Ishikawa (cell line): ENCODE data around the gene FSHR.

ENCODE experiments used
- EP300 ChIP-seq: IDR thresholded peaks from 2 replicates; pipeline ENCODE4 v1.6.1; 2012; ENCODE audit warnings: borderline replicate concordance
- MAX ChIP-seq: IDR thresholded peaks from 2 replicates; pipeline ENCODE4 v1.6.1; 2012
- TCF12 ChIP-seq: IDR thresholded peaks from 2 replicates; pipeline ENCODE4 v1.6.1; 2012; ENCODE audit warnings: low read depth
- TF ChIP-seq, protein P1 (sequence below): IDR thresholded peaks from 2 replicates; pipeline ENCODE4 v1.6.1; 2012; ENCODE audit warnings: low read depth, mild to moderate bottlenecking

DNA sequence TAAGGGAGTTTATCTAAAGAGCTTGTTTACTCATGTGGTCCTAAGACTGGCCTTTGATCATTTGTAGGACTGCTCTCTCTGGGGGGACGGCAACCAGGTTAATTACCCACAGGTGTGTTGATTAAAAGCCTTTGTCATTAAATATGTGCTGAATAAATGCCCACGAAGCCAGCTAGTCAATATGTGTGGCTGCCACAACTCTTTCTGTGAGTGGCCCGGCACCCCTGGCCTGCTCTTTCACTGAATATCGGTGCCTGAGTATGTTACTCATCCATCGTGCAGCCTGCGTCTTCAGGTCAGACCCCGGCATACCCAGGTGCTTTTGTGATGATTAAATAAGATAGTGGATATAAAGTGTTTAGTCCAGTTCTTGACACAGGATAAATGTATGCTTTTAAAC lies 24.3 kb upstream of the FSHR start:
- no peak for TF ChIP-seq TCF12
- TF ChIP-seq, protein P1, sequence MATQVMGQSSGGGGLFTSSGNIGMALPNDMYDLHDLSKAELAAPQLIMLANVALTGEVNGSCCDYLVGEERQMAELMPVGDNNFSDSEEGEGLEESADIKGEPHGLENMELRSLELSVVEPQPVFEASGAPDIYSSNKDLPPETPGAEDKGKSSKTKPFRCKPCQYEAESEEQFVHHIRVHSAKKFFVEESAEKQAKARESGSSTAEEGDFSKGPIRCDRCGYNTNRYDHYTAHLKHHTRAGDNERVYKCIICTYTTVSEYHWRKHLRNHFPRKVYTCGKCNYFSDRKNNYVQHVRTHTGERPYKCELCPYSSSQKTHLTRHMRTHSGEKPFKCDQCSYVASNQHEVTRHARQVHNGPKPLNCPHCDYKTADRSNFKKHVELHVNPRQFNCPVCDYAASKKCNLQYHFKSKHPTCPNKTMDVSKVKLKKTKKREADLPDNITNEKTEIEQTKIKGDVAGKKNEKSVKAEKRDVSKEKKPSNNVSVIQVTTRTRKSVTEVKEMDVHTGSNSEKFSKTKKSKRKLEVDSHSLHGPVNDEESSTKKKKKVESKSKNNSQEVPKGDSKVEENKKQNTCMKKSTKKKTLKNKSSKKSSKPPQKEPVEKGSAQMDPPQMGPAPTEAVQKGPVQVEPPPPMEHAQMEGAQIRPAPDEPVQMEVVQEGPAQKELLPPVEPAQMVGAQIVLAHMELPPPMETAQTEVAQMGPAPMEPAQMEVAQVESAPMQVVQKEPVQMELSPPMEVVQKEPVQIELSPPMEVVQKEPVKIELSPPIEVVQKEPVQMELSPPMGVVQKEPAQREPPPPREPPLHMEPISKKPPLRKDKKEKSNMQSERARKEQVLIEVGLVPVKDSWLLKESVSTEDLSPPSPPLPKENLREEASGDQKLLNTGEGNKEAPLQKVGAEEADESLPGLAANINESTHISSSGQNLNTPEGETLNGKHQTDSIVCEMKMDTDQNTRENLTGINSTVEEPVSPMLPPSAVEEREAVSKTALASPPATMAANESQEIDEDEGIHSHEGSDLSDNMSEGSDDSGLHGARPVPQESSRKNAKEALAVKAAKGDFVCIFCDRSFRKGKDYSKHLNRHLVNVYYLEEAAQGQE = no peak
- no peak for TF ChIP-seq EP300
- TF ChIP-seq MAX = no peak
